ENCODE data around the gene BRI3. TPM values are rescaled to one million over a fixed set of nuclear protein-coding genes. Genes with fewer than 3 reads are reported as not detected.

The BRI3 gene
- total RNA-seq, 2 donors from 2014 or later: 55.6 to 61.1 TPM

DNA sequence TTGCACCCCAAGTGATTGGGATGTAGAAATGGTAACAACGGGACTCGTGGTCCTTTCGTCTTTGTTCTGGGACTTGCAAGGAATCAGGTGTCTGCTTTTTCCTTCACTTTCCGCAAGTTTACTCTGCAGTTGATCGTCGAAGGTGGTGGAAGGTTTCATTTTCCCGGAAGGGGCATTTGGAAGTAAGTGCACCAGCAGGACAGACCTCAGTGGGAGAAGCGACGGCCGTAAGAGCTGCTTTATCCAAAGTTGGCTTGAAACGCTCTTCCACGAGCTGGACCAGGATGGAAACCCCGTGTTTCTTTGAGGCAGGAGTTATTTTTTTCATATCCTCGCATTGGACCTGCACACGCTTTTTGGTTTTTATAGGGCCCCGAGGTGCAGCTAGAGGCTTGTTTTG lies 1.2 kb downstream of the BRI3 start:
- TF ChIP-seq, protein P1, sequence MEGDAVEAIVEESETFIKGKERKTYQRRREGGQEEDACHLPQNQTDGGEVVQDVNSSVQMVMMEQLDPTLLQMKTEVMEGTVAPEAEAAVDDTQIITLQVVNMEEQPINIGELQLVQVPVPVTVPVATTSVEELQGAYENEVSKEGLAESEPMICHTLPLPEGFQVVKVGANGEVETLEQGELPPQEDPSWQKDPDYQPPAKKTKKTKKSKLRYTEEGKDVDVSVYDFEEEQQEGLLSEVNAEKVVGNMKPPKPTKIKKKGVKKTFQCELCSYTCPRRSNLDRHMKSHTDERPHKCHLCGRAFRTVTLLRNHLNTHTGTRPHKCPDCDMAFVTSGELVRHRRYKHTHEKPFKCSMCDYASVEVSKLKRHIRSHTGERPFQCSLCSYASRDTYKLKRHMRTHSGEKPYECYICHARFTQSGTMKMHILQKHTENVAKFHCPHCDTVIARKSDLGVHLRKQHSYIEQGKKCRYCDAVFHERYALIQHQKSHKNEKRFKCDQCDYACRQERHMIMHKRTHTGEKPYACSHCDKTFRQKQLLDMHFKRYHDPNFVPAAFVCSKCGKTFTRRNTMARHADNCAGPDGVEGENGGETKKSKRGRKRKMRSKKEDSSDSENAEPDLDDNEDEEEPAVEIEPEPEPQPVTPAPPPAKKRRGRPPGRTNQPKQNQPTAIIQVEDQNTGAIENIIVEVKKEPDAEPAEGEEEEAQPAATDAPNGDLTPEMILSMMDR (IDR thresholded peaks at IDR 0.05): no peak
- Histone ChIP-seq H3K4me3 (peak overlapping the region; percentile 90 to 99), H3K9me3 (no peaks in the 10 kb centered on the region), H3K27ac (peak overlapping the region; percentile 98 to 99), H3K36me3 (no peaks in the 10 kb centered on the region), H3K4me1 (peaks cover 0 to 54% of the 10 kb centered on the region in 2 donors), H3K27me3 (no peaks in the 10 kb centered on the region)
- no peak for DNase-seq (ENCODE audit: low spot score)

GRCh38 chr7:98283127-98283886 lies 1.8 kb downstream of the BRI3 start:
- Histone ChIP-seq H3K36me3 (no peaks in the 10 kb centered on the region), H3K4me1 (peaks cover 0 to 60% of the 10 kb centered on the region in 2 donors), H3K27ac (peak overlapping the region; percentile 98 to 99), H3K27me3 (no peaks in the 10 kb centered on the region), H3K9me3 (no peaks in the 10 kb centered on the region), H3K4me3 (peak overlapping the region; percentile 90 to 99)
- DNase-seq (ENCODE audit: low spot score): no peak
- TF ChIP-seq, protein P1 (IDR thresholded peaks at IDR 0.05): no peak

DNA sequence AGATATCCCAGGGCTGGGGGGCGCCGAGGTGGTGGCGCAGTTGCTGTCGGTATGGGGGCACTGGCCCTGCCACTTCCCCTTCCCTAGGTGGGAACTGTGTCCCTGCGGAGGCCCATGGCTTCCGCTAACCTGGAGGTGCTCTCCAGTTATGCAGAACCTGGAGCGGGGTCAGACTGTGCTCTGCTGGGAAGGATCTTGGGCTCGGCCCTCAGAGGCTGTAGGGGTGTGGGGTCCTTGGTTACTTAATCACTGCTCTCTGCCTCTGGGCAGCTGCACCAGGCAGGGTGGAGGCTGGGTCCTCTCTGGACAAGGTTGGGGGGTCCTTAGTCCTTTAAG lies 2.4 kb downstream of the BRI3 start:
- Histone ChIP-seq H3K9me3 (no peaks in the 10 kb centered on the region), H3K27me3 (no peaks in the 10 kb centered on the region), H3K4me3 (peak overlapping the region; percentile 90 to 99), H3K36me3 (no peaks in the 10 kb centered on the region), H3K27ac (peak overlapping the region; percentile 98 to 99), H3K4me1 (peaks cover 0 to 65% of the 10 kb centered on the region in 2 donors)
- TF ChIP-seq, protein P1 (IDR thresholded peaks at IDR 0.05): no peak
- no peak for DNase-seq (ENCODE audit: low spot score)

- Histone ChIP-seq H3K4me1 (peaks cover 0 to 72% of the 10 kb centered on the region in 2 donors), H3K4me3 (peak overlapping the region; percentile 90 to 99), H3K27me3 (no peaks in the 10 kb centered on the region), H3K27ac (peak overlapping the region; percentile 98 to 99), H3K9me3 (no peaks in the 10 kb centered on the region), H3K36me3 (no peaks in the 10 kb centered on the region)
- peak; percentile 90 for DNase-seq (ENCODE audit: low spot score)
- TF ChIP-seq, protein P1 (IDR thresholded peaks at IDR 0.05): peak in 1 of 2 donors; percentile 42
Observed at GRCh38 chr7:98284335-98285036, 3.0 kb downstream of the BRI3 start.

- TF ChIP-seq, protein P1 (IDR thresholded peaks at IDR 0.05): no peak
- Histone ChIP-seq H3K27ac (peak overlapping the region; percentile 98 to 99), H3K36me3 (no peaks in the 10 kb centered on the region), H3K4me1 (peaks cover 0 to 76% of the 10 kb centered on the region in 2 donors), H3K27me3 (no peaks in the 10 kb centered on the region), H3K4me3 (peak overlapping the region; percentile 90 to 99), H3K9me3 (no peaks in the 10 kb centered on the region)
- DNase-seq (ENCODE audit: low spot score): no peak
Observed at GRCh38 chr7:98285157-98286092, 3.9 kb downstream of the BRI3 start.
